ENCODE results near the gene APIP.
A peak's percentile ranks its signal among the peaks of the same experiment; 100 is the strongest.

APIP gene, protein sequence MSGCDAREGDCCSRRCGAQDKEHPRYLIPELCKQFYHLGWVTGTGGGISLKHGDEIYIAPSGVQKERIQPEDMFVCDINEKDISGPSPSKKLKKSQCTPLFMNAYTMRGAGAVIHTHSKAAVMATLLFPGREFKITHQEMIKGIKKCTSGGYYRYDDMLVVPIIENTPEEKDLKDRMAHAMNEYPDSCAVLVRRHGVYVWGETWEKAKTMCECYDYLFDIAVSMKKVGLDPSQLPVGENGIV

DNA sequence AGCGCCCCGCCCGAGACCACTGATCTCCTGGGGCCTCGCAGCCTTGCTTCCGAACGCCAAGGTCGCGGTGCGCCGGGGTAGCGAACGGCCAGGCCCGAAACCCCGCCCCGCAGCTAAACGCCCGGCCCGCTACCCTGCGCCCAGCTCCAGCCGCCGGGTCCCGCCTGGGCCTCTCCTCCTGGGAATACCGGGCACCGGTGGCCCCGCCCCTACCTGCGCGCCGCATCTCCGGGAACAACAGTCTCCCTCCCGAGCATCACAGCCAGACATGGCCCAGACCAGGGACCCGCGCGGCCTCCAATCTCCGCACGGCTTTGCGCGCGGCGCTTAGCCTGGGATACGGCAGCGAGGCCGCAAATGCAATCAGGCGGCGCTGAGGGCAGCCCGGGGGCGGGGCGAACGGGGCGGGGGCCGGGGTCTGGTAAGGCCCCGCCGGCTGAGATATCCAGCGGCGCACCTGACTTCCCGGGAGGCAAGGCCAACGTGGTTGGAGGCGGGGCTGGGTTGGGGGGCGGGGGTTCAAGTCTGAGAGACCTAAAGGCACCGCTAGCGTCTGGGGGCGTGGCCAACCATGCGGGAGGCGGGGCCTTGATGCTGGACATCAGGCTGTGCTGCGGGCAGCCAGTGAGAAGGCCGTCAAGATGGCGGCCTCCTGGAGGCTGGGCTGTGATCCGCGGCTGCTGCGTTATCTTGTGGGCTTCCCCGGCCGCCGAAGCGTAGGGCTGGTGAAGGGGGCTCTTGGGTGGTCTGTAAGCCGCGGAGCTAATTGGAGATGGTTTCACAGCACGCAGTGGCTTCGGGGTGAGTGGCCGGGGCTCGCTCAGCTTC, at the start of gene APIP, which contains the start of gene PDHX:
Gene APIP (minus strand): TSS at position 365 of the 828 bp plus-strand sequence. CDS start 95 bp downstream, at position 270.
Gene PDHX (plus strand): TSS at position 604 of the 828 bp plus-strand sequence. CDS start 38 bp downstream, at position 642.
- DNase-seq (ENCODE audit: low spot score), result peak; percentile 99

DNA sequence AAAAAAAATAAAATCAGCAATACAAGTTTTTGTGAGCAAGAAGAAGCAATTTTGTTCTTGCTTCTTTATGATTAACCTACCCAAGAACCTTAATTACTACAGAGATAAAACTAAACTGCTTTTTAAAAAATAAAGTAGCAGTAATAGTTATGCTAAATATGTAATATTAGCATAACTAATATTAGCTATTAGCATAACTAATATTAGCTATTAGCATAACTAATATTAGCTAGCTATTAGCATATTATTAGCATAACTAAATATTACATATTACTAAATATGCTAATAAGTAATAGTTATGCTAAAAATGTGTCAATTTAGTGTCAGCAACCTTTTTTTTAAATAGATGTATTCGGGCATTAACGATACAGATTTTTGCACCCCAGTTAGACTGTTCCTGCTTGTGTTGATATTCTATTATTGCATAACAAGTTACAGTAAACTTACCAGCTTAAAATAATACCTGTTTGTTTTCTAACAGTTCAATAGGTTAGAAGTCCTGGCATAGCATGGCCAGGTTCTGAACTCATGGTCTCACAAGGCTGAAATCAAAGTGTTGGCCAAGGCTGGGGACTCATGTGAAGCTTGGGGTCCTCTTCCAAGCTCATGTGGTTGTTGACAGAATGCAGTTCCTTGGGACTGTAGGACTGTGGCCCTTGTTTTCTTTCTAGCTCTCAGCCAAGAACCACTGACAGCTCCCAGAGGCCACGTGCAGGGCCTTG, 48.6 kb upstream of the APIP start:
- DNase-seq (ENCODE audit: low spot score), result no peak

DNA sequence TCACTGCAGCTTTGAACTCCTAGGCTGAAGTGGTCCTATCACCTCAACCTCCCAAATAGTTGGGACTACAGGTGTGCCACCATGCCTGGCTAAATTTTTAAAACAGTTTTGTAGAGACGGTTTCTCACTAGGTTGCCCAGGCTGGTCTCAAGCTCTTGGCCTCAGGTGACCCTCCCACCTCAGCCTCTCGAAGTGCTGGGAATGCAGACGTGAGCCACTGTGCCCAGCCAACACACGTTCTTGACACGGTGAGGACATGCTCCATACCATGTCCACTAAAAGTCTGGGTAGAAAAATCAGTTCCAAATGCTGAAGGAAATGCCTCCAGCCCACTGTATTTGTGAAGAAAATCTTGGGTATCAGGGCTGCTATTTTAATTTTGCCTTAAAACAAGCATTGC, 47.2 kb upstream of the APIP start:
- no peak for DNase-seq (ENCODE audit: low spot score)

DNA sequence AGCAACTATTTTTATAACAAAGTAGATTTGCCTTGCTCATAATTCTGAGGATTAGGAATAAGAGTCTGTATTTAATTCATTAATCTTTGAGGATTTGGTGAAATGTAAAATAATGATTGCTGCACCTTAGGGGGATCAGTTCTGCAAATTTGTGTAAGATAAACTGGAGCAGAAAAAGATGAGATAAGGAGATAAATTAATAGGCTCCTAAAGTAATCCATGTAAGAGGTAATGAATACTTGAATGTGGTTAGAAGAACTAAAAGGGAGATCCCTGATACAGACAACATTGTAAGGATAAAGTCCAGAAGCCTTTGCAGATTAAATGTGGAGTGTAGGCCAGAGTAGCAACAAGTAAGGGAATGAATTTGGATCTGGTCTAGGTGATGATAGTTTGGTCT, 45.9 kb upstream of the APIP start:
- no peak for DNase-seq (ENCODE audit: low spot score)

DNA sequence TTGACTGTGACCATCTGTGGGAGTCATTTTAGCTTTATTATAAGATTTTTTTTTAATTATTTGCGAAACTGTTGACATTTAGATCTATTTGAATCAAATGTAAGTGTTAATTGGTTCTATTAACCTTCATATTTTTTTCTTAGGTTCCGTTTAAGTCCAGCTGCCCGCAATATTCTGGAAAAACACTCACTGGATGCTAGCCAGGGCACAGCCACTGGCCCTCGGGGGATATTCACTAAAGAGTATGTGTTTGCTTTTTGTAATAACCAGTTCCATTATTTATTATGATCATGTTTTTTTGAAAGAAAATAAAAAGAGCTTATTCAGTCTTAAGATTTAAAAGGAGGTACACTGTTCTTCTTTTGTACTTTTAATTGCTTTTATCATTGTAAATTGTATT, 44.1 kb upstream of the APIP start:
- DNase-seq (ENCODE audit: low spot score), result no peak

DNA sequence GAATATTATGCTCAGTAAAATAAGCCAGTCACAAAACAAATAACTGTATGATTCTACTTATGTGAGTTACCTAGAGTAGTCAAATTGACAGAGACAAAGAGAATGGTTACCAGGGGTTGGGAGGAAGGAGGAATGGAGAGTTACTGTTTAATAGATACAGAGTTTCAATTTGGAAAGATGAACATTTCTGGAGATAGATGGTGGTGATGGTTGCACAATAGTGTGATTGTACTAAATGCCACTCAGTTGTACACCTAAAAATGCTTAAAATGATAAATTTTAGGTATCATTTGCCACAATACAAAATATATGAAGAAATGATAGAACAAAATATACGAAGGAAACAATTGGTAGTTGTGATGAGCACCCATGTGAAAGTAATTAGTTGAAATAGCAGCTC, 43.6 kb upstream of the APIP start:
- DNase-seq (ENCODE audit: low spot score), result no peak

DNA sequence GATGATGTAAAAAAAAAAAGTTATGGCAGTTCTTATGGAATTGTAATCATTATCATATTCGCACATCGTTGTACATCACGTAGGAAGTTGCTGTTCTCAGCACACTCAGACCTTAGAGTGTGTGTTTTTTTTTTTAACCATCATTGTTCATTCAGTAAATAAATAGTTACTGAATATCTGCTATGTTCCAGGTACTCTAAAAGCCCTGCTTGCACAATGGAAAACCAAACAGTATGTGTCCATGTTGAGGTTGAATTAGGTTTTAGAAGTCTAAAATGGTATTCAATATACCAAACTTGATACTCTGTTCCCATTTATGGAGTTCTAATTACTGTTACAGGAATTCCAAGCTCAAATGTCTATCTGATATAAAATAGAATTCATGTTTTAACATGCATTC, 41.4 kb upstream of the APIP start:
- no peak for DNase-seq (ENCODE audit: low spot score)

DNA sequence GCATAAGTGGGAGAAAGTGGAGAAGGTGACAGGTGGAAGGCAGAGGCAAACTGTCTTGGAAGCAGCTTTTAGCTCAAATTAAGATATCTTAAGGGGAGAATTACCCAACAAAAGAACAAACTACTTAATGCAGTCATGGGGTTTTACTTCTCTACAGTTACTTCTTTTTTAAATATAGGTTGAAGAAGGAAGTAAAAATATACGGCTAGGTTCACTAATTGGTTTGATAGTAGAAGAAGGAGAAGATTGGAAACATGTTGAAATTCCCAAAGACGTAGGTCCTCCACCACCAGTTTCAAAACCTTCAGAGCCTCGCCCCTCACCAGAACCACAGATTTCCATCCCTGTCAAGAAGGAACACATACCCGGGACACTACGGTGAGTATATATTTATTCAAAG, 41.0 kb upstream of the APIP start:
- DNase-seq (ENCODE audit: low spot score), result no peak

DNA sequence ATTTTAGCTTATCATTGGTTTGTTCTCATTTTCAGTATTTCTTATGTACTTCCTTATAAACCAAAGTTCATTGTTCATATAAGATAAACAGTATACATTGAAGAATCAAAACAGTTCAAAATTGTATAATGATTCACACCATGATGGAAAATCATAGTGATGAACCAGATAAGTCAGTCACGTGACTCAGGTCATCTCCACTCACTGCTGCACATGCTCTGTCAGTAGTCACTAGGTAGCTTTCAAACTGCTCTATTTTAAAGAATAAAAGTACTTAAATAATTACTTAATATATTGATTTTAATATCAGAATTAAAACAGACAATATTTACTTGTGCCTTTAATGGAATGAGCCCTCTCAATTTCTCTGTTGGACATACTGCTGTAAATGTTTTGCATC, 37.8 kb upstream of the APIP start:
- no peak for DNase-seq (ENCODE audit: low spot score)

DNA sequence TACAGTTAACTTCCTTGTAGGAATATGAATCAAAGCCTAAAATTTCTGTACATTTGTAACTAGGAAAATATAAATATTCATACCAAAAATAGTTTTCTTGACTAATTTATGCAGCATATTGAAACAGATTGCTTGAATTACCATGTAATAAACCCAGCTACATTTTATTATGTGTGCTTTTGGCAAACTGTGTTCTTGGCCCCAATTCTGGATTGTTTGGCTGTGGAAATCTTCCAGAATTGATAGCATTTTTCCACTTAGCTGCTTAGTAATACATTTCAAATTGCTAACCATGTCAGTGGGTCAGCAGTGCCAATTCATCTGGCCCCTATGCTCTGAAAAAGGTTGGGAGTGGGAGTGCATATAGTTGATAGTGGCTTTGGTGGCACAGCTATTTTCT, 32.5 kb upstream of the APIP start:
- DNase-seq (ENCODE audit: low spot score), result peak; percentile 45

DNA sequence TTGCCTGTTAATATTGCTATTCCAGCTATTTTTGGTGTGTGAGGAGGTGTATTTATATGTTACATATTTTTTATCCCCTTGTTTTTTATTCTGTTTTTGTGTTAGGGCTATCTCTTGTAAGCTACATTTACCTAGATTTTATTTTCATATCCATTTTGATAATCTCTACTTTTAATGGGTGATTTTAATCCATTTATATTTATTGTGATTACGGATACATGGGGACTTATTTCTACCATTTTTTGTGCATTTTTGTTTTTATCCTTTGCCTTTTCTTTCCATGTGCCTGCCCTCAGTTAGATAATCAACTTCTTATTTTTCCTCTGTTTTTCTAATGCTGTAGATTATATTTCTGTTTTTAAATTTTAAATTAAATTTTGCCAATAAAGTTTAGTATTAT, 28.5 kb upstream of the APIP start:
- DNase-seq (ENCODE audit: low spot score), result no peak

DNA sequence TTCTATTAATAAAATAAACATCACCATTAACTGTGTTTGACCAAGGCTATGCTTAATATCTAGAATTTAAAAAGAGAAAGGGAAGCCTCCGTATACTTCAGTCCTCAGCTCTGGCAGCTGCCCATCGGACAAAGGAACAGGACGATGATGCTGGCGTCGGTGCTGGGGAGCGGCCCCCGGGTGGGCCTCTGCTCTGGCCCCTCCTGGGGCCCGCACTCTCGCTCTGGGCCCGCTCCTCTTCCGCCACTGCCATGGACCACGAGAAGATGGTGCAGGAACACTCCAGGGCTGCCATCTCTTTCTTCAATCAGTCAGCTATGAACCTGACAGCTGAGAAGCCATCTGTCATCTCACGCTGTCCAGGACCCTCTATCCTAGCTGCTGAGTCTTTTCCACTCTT, 25.5 kb upstream of the APIP start:
- no peak for DNase-seq (ENCODE audit: low spot score)

DNA sequence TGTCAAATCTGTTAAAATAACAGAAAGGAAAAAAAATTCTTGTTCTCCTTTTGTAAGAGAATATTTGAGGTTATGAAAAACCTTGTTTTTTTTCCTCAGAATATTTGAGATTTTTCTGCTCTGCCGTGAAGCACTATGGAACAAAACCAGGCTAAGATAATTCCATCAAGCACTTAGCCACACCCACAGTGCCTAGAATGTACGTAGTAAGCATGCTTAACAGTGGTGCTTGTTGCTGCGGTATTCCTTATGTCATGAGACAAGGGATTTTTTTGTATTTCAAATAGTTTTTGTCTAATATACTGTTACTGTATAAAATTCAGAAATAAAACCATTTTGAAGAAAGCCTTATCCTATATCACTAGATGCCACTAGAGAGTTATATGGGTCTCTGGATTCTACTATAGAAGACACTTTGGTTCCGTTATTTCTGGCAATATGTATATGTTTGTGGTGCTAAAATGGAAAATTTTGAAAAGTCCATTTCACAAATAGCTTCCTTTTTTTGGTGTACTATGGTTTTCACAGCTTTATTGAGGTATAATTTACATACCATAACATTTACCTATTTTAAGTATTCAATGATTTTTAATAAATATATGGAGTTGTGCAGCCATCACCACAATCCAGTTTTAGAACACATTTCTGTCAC, 24.0 kb upstream of the APIP start:
- peak; percentile 65 for DNase-seq (ENCODE audit: low spot score)

DNA sequence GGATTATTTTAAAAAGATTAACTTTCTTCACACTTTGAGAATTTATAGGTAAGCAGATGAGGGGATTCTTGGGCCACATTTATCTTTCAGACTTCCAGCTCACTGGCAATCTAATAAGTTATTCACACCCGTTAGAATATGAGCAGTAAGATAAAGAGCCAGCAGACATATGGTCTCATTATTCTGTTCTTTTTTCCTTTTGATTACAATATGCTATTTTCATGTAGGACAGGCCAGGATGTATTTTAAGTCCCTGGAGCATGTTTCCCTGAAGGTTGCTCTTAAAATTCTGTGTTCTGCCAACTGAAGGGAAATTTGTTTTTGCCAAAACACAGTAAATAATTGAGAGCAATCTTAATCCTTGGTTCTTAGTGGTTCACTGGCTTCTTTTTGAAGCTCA, 22.4 kb upstream of the APIP start:
- DNase-seq (ENCODE audit: low spot score), result no peak

DNA sequence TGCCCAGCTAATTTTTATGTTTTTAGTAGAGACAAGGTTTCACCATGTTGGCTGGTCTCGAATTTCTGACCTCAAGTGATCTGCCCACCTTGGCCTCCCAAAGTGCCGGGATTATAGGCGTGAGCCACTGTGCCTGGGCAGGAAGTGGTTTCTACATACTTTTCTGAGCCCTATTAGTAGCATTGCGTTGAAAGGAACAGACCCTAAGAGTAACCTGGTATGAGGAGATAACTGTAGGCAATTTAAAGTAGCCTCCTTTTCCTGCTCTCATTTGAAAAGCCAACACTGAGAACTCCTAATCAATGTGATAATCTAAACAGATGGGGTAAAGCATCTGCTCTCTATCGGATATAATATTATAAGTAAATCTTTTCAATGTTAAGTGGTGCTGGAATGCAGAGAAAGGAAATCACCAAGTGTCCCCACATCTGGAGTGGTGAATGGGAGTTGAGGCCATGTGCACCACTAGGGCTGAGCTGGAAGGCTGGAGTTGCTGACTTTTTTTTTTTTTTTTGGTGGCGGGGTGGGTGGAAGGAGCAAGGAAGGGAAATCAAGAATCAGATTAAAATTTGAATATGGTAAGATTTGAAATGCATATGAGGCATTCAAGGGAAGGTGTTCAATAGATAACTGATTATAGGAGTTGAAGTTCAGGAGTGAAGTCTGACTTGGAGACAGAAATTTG, 20.9 kb upstream of the APIP start:
- DNase-seq (ENCODE audit: low spot score), result no peak

DNA sequence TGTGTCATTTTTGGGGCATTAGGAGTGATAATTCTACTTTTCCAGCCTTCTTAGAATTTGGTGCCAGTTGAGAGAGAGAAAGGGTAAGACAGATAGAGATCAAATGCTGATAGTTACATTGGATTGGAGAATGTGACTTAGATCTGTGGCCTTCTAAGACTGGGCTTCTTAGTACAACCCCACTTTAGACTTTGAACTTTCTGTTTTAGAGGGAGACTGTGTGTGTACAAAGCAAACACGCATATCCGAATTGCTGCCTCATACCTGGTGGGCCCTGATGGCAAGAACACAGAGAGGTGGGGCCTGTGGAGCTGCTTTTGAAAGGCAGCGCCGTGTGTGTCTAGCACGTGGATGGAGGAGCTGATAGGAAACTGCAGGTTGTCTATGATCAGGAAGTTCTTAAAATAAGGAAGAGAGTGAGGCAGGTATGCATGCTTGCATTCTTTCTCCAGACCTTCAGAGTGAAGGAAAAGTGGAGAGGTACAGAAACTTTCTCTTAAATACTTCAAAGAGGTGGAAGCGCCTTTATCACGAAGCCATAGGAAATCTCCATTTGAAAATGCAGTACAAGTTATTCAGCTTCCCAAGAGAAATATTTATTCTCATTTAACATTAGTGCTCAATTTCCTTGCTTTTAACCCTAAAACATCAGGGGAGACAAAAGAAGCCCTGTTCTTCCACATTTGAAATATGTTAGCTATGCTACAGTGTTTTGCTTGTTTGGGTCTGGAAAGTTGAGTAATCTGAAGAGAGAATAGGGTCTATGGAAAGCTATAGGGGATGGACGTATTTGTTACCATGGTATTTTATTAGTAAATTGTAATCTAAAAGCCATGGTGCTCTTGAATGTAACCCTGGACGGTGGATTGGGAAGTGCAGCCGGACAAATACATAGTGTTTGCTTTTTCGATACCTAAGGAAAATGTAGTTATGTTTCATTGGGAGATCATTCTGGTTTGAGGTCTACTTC, 13.9 kb upstream of the APIP start:
- DNase-seq (ENCODE audit: low spot score), result no peak

DNA sequence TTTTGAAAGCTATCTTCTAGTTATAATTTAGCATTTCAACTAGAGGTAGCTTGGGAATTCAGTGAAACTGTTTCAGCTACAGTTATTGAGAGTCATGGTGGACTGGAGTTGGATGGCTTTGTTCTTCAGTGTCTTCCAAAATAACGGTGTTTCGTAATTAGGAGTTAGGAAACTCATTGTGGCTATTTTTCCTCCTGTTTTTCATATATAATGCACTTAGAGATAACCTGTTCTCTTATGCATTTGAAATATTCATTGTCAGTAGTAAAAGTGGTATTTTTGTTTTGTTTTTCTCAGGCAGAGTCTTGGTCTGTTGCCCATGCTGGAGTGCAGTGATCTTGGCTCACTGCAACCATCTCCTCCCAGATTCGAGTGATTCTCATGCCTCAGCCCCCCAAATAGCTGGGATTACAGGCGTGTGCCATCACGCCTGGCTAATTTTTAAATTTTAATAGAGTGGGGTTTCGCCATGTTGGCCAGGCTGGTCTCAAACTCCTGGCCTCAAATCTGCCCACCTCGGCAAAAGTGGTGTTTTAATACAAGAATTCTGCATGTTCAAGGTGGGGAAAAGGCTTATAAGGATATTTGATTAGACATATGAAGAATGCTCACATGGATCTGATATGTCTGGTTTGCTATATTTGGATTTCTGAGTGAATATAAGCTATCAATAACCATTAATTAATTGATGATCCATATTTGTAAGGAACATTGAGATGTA, 12.9 kb upstream of the APIP start:
- no peak for DNase-seq (ENCODE audit: low spot score)

DNA sequence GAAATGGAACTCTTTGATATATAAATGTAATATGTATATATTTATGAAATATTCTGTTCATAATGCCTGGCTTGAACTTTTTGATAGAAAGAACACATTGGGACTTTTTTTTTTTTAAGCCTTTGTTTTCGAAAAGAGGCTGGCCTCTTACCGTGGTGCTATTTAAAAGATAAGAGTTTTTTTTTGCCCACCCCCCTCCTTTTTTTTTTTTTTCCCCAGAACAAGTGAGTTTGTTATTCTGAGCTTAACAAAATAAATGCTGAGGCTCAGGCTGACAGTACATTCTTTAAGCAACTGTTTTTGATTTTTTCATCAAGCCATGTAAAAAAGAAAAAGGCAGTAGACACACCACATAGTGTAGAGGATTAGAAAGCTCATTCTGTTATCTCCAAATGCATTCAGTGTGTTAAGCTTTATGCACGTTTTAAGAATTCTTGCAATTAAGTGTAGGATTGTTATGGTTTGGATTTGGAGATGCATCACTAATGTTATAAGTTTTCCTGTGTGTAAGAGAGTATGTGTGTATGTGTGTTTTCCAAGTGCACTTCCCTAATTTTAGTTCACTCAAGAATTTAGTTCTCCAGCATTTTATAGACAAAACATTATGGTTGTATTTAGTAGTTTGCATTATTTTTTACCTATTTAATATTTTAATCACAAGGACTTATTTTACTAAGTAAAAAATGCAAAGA, 12.2 kb upstream of the APIP start:
- no peak for DNase-seq (ENCODE audit: low spot score)

DNA sequence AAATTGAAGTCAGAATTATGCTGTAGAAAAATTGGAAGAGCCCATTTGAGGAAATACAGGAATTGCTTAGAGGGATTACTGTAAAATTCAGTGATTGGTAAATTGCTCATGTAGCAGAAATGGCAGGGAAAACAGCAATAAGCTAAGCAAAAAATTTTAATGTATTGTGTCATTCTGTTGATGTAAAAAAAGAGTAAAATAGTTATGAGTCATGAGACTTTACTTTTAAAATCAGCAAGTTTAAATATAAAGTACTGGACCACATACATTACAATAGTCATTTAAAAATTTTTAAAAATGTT, 10.6 kb upstream of the APIP start:
- DNase-seq (ENCODE audit: low spot score), result no peak

Measured in GM03348 (cell line).